Peyer's patch (tissue), 4 donors: ENCODE data around the gene ZNF764. TPM values are rescaled to one million over a fixed set of nuclear protein-coding genes. Genes with fewer than 3 reads are reported as not detected.

Source experiments
- DNase-seq, 3 donors: peaks; one replicate each; pipeline ENCODE4 v3.0.0-alpha.2; 2017 to 2019
- H3K27ac ChIP-seq, 4 donors: fragments of 200-600 bp; sonication (generic); one replicate each; pipeline ENCODE4 v1.5.1; 2016 to 2019
- H3K27me3 ChIP-seq, 2 donors: fragments of 200-600 bp; sonication (generic); one replicate each; pipeline ENCODE4 v1.5.1; 2019
- H3K36me3 ChIP-seq, 3 donors: fragments of 200-600 bp; sonication (generic); one replicate each; pipeline ENCODE4 v1.5.1; 2016 to 2019
- H3K4me1 ChIP-seq, 4 donors: fragments of 200-600 bp; sonication (generic); one replicate each; pipeline ENCODE4 v1.5.1; 2016 to 2019
- H3K4me3 ChIP-seq, 4 donors: fragments of 200-600 bp; sonication (generic); 1 replicate in 3 of 4; 2 replicates in 1 of 4; pipeline ENCODE4 v1.5.1; 2016 to 2019; ENCODE audit warnings: mild to moderate bottlenecking in 1 of 4
- H3K9me3 ChIP-seq, 4 donors: fragments of 200-600 bp; sonication (generic); one replicate each; pipeline ENCODE4 v1.5.1; 2016 to 2019; ENCODE audit warnings: mild to moderate bottlenecking in 1 of 4
- CTCF ChIP-seq, 6 experiments: fragments of 450-650 bp in 4 of 6; fragments of 200-600 bp in 2 of 6; sonication (generic) in 1 of 6; IDR thresholded peaks; one replicate each; pipeline ENCODE4 v1.5.1; 2017 to 2019; ENCODE audit warnings: antibody characterized with exemption in 6 of 6, mild to moderate bottlenecking in 3 of 6, moderate library complexity in 1 of 6
- POLR2A ChIP-seq, 2 donors: fragments of 450-650 bp; IDR thresholded peaks; one replicate each; pipeline ENCODE4 v1.5.1; 2017; ENCODE audit warnings: antibody characterized with exemption in 2 of 2, mild to moderate bottlenecking in 2 of 2, moderate library complexity in 2 of 2
- total RNA-seq, 4 donors: library from RNA; depleted of rRNA; stranded (reverse); fragments of >200 nt; gene quantifications; one replicate each; pipeline ENCODE4 v1.1.0, GENCODE V29; 2016

ZNF764 gene
- total RNA-seq, 4 donors from 2014 or later = 5.8 to 22.5 (median 19.8) TPM

GRCh38 chr16:30565526-30565925 is 7.4 kb upstream of the ZNF764 start:
- TF ChIP-seq POLR2A (IDR thresholded peaks at IDR 0.05) (no peak), CTCF (IDR thresholded peaks at IDR 0.05) (no peak)
- Histone ChIP-seq H3K36me3 (peaks cover 0 to 3% (median 0%) of the 10 kb centered on the region in 3 donors), H3K27me3 (no peaks in the 10 kb centered on the region), H3K4me1 (peaks cover 0 to 18% (median 8%) of the 10 kb centered on the region in 4 donors), H3K9me3 (no peaks in the 10 kb centered on the region), H3K27ac (no peak overlapping the region), H3K4me3 (no peak overlapping the region)
- DNase-seq = no peak

GRCh38 chr16:30562021-30562420 is 3.8 kb upstream of the ZNF764 start:
- Histone ChIP-seq H3K4me3 (peak overlapping the region in 3 of 4 donors; percentile 48 to 60 (median 48)), H3K27ac (peak overlapping the region; percentile 68 to 86 (median 76)), H3K4me1 (peaks cover 0 to 29% (median 1%) of the 10 kb centered on the region in 4 donors), H3K9me3 (no peaks in the 10 kb centered on the region), H3K27me3 (no peaks in the 10 kb centered on the region), H3K36me3 (no peaks in the 10 kb centered on the region)
- TF ChIP-seq POLR2A (IDR thresholded peaks at IDR 0.05) (no peak), CTCF (IDR thresholded peaks at IDR 0.05) (peak in 2 of 6 experiments; percentile 5 to 28)
- DNase-seq = peak in 2 of 3 donors; percentile 70 to 73

GRCh38 chr16:30561089-30561816 is 3.1 kb upstream of the ZNF764 start:
- TF ChIP-seq CTCF (IDR thresholded peaks at IDR 0.05) (no peak), POLR2A (IDR thresholded peaks at IDR 0.05) (no peak)
- no peaks in the 10 kb centered on the region for H3K27me3 ChIP-seq
- DNase-seq = peak; percentile 30 to 74 (median 68)

GRCh38 chr16:30559690-30560089 is 1.5 kb upstream of the ZNF764 start:
- Histone ChIP-seq H3K36me3 (peaks cover 0 to 17% (median 0%) of the 10 kb centered on the region in 3 donors), H3K27me3 (no peaks in the 10 kb centered on the region), H3K4me1 (peaks cover 0 to 41% (median 4%) of the 10 kb centered on the region in 4 donors), H3K27ac (peak overlapping the region in 3 of 4 donors; percentile 47 to 99 (median 52)), H3K9me3 (no peaks in the 10 kb centered on the region), H3K4me3 (no peak overlapping the region)
- peak in 1 of 3 donors; percentile 57 for DNase-seq
- TF ChIP-seq CTCF (IDR thresholded peaks at IDR 0.05) (no peak), POLR2A (IDR thresholded peaks at IDR 0.05) (no peak)

More at GRCh38 chr16:30561089-30561816, 3.1 kb upstream of the ZNF764 start:
- Histone ChIP-seq H3K27ac (peak overlapping the region; percentile 68 to 86 (median 76)), H3K36me3 (peaks cover 0 to 1% (median 0%) of the 10 kb centered on the region in 3 donors), H3K9me3 (no peaks in the 10 kb centered on the region), H3K4me1 (peaks cover 0 to 37% (median 4%) of the 10 kb centered on the region in 4 donors), H3K4me3 (peak overlapping the region; percentile 37 to 60 (median 48))

- Histone ChIP-seq H3K4me1 (peaks cover 0 to 41% (median 4%) of the 10 kb centered on the region in 4 donors), H3K4me3 (peak overlapping the region; percentile 39 to 96 (median 80)), H3K27ac (peak overlapping the region; percentile 93 to 99 (median 94)), H3K27me3 (no peaks in the 10 kb centered on the region), H3K9me3 (no peaks in the 10 kb centered on the region), H3K36me3 (peaks cover 0 to 25% (median 0%) of the 10 kb centered on the region in 3 donors)
- no peak for DNase-seq
- TF ChIP-seq POLR2A (IDR thresholded peaks at IDR 0.05) (no peak), CTCF (IDR thresholded peaks at IDR 0.05) (no peak)
Measured at GRCh38 chr16:30558789-30559377, 709 bp upstream of the ZNF764 start.
